Hepatocyte (in vitro differentiated cells): Measurements from ENCODE around the gene C20orf144.

Source experiments
- EZH2 ChIP-seq: fragments of 200-600 bp; sonication (generic); IDR thresholded peaks from 2 replicates; pipeline ENCODE4 v1.6.1; 2016; ENCODE audit warnings: antibody characterized with exemption, mild to moderate bottlenecking, borderline replicate concordance
- TF ChIP-seq, protein P1 (sequence below): fragments of 200-600 bp; sonication (generic); IDR thresholded peaks from 2 replicates; pipeline ENCODE4 v1.5.1; 2016; ENCODE audit warnings: antibody characterized with exemption, mild to moderate bottlenecking; ENCODE audit not compliant: poor library complexity

DNA sequence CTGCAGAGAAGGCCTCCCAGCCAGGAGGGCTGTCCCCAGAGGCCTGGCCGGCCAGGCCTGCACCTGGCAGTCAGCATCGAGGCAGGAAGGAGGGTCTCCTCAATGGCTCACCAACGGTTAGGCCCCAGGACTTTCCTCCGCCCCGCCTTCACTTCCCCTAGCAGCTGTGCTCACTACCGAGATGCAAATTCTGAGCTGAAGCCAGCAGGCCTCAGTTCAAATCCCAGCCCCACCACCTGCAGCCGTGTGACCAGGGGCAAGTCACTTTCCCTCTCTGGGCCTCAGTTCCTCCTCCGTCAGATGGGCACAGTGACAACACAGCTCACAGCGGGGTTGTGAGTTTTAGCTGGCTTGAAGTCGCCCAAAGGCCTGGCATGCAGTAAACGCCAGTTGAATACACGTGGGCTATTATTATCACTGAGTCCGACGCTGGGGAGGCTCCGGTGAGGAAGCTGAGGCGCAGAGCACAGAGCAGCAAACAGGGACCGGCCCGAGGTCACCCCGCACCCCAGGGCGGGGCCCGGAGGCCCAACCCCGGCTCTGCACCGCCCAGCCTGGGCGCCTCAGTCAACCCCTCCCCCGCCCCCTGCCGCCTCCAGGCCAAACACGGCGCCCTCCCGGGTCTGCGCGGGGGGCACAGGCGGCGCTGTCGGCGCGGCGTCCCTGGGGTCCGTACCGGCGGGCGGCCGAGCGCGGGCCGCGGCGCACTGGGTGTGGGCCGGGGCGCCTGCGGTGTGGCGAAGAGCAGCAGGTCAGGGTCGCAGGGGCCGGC, 23.4 kb downstream of the C20orf144 start:
- TF ChIP-seq EZH2: no peak
- TF ChIP-seq, protein P1, sequence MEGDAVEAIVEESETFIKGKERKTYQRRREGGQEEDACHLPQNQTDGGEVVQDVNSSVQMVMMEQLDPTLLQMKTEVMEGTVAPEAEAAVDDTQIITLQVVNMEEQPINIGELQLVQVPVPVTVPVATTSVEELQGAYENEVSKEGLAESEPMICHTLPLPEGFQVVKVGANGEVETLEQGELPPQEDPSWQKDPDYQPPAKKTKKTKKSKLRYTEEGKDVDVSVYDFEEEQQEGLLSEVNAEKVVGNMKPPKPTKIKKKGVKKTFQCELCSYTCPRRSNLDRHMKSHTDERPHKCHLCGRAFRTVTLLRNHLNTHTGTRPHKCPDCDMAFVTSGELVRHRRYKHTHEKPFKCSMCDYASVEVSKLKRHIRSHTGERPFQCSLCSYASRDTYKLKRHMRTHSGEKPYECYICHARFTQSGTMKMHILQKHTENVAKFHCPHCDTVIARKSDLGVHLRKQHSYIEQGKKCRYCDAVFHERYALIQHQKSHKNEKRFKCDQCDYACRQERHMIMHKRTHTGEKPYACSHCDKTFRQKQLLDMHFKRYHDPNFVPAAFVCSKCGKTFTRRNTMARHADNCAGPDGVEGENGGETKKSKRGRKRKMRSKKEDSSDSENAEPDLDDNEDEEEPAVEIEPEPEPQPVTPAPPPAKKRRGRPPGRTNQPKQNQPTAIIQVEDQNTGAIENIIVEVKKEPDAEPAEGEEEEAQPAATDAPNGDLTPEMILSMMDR: no peak
